ENCODE measurements around the gene SUN1. TPM values are rescaled to one million over a fixed set of nuclear protein-coding genes. Genes with fewer than 3 reads are reported as not detected.

The SUN1 gene
- total and polyA plus RNA-seq, 5 donors from 2014 or later: 46.8 to 90.0 (median 54.4) TPM

DNA sequence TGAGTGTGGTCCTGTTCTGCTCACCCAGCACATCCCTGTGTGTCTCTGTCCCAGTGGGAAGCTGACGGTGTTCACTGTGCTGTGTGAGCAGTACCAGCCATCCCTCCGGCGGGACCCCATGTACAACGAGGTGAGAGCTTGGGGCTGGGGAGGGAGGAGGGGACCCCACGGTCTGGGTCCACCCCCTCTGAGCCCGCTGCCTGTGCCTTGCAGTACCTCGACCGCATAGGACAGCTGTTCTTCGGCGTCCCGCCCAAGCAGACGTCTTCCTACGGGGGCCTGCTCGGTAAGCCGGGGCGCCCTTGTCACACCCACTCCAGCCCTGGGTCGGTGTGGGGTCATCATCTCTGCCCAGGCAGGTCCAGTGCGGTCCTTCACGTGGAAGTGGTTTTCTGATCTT lies 61.4 kb downstream of the SUN1 start:
- DNase-seq: no peak
- H3K4me3 Mint-ChIP-seq: no peak overlapping the region
- no peak overlapping the region for H3K27ac Mint-ChIP-seq
- H3K36me3 ChIP-seq (ENCODE audit: control insufficient read depth, insufficient read depth, low read length): peaks cover 68% of the 10 kb centered on the region
- no peak overlapping the region for H3K27ac ChIP-seq (ENCODE audit: insufficient read depth, low read length, poor library complexity, severe bottlenecking)
- no peaks in the 10 kb centered on the region for H3K27me3 ChIP-seq (ENCODE audit: control insufficient read depth, insufficient read depth, low read length)
- H3K4me3 ChIP-seq (ENCODE audit: low read depth, low read length): no peak overlapping the region
- peaks cover 21% of the 10 kb centered on the region for H3K36me3 Mint-ChIP-seq
- no peaks in the 10 kb centered on the region for H3K9me3 ChIP-seq (ENCODE audit: control insufficient read depth in 2 of 2, low read length in 2 of 2)
- ATAC-seq (ENCODE audit: low read depth in 2 of 2): no peak
- H3K4me1 Mint-ChIP-seq: peaks cover 0 to 4% (median 0%) of the 10 kb centered on the region in 4 donors
- no peaks in the 10 kb centered on the region for H3K4me1 ChIP-seq (ENCODE audit: control insufficient read depth, insufficient read depth, low read length, poor library complexity, severe bottlenecking)
- no peaks in the 10 kb centered on the region for H3K9me3 Mint-ChIP-seq
- no peaks in the 10 kb centered on the region for H3K27me3 Mint-ChIP-seq

DNA sequence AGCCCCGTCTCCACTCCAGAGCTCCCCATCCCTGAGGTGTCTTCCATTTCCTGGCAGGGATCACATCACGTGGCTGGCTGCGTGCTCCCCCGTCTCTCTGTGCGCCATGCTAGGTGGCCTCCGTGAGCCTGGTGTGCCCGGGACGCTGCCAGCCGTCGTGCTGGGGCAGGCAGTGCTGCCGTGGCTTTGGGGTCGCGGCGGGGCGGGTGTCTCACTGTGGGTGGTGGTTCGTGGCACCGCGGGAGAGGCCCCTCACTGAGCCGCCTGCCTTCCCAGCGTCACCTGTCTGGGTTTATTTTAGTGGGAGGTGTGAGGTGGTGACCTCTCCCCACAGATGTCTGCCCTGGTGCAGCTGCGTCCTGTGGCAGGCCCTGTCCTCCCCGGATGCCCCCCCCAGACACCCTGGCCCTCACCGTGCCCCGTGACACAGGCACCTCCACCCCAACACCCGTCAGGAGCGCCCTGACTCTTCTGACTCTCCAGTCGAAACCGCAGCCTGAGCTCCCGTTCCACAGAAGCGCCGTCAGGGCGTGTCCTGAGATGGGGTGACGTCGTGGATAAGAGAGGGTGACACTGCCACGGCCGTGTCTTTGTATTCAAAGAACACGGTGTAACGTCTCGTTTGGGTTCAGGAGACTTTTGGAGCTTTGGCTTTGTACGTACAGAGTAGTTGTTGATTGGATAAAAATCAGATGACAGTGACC lies 62.0 kb downstream of the SUN1 start:
- H3K27me3 ChIP-seq (ENCODE audit: control insufficient read depth, insufficient read depth, low read length): no peaks in the 10 kb centered on the region
- H3K4me1 Mint-ChIP-seq: peaks cover 0 to 4% (median 0%) of the 10 kb centered on the region in 4 donors
- no peaks in the 10 kb centered on the region for H3K9me3 Mint-ChIP-seq
- peaks cover 61% of the 10 kb centered on the region for H3K36me3 ChIP-seq (ENCODE audit: control insufficient read depth, insufficient read depth, low read length)
- H3K27ac ChIP-seq (ENCODE audit: insufficient read depth, low read length, poor library complexity, severe bottlenecking): no peak overlapping the region
- ATAC-seq (ENCODE audit: low read depth in 2 of 2) (no peak), DNase-seq (no peak)
- H3K27me3 Mint-ChIP-seq: no peaks in the 10 kb centered on the region
- no peak overlapping the region for H3K27ac Mint-ChIP-seq
- no peak overlapping the region for H3K4me3 ChIP-seq (ENCODE audit: low read depth, low read length)
- no peaks in the 10 kb centered on the region for H3K9me3 ChIP-seq (ENCODE audit: control insufficient read depth in 2 of 2, low read length in 2 of 2)
- peaks cover 21% of the 10 kb centered on the region for H3K36me3 Mint-ChIP-seq
- no peak overlapping the region for H3K4me3 Mint-ChIP-seq
- H3K4me1 ChIP-seq (ENCODE audit: control insufficient read depth, insufficient read depth, low read length, poor library complexity, severe bottlenecking): no peaks in the 10 kb centered on the region

DNA sequence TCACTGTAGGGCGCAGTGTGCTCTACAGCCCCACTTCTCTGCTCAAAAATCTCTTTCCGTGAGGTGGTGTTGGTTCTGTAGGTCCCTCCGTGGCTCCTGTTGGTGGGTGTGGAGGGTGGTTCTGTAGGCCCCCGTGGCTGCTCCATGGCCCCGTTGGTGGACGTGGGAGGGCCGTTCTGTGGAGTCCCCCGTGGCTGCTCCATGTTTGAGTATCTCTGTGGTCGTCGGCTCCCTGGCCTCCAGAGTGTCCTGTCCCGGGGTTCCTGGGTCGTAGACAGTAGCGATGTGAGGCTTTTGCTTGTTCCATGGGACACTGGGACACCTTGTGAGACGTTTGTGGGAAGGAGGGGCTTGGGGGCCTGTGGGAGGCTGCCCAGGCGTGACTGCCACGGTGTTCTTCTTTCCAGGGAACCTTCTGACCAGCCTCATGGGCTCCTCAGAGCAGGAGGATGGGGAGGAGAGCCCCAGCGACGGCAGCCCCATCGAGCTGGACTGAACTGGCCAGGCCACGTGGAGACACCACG lies 62.7 kb downstream of the SUN1 start:
- ATAC-seq (ENCODE audit: low read depth in 2 of 2): no peak
- Mint-ChIP-seq H3K9me3 (no peaks in the 10 kb centered on the region), H3K27me3 (no peaks in the 10 kb centered on the region), H3K27ac (no peak overlapping the region), H3K4me1 (peaks cover 0 to 4% (median 0%) of the 10 kb centered on the region in 4 donors), H3K4me3 (no peak overlapping the region), H3K36me3 (peaks cover 21% of the 10 kb centered on the region)
- Histone ChIP-seq H3K27ac (ENCODE audit: insufficient read depth, low read length, poor library complexity, severe bottlenecking) (no peak overlapping the region), H3K4me1 (ENCODE audit: control insufficient read depth, insufficient read depth, low read length, poor library complexity, severe bottlenecking) (no peaks in the 10 kb centered on the region), H3K36me3 (ENCODE audit: control insufficient read depth, insufficient read depth, low read length) (peaks cover 61% of the 10 kb centered on the region), H3K27me3 (ENCODE audit: control insufficient read depth, insufficient read depth, low read length) (no peaks in the 10 kb centered on the region), H3K9me3 (ENCODE audit: control insufficient read depth in 2 of 2, low read length in 2 of 2) (no peaks in the 10 kb centered on the region), H3K4me3 (ENCODE audit: low read depth, low read length) (no peak overlapping the region)
- DNase-seq: no peak

DNA sequence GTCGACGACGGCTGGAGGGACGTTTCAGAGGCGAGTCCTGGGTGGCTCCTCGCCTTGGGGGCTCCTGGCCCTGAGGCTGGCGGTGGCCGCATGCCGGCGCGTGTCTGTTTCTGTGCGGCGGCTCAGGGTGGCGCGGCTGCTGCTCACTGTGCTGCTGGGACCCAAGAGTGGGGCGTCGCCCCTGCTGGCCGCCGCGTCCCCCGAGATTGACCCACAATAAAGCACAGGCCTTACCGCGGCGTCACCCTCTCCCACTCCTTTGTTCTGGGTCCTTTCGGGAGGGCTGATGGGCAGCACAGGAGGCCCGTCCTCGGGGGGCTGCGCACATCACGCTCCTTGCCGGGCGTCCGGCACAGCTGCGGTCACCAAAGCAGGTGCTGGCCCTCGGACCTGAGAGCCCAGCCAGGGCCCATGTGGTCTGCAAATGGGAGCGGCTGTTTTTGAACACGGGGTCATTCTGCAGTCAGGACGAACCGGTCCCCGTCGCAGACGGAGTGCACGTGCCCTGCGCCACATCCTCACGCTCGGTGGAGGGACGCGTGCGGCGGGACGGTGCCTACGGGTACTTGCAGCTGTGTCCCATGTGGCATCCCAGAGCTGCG lies 63.3 kb downstream of the SUN1 start:
- no peaks in the 10 kb centered on the region for H3K4me1 ChIP-seq (ENCODE audit: control insufficient read depth, insufficient read depth, low read length, poor library complexity, severe bottlenecking)
- ATAC-seq (ENCODE audit: low read depth in 2 of 2): no peak
- no peak overlapping the region for H3K27ac Mint-ChIP-seq
- H3K36me3 ChIP-seq (ENCODE audit: control insufficient read depth, insufficient read depth, low read length): peaks cover 58% of the 10 kb centered on the region
- peaks cover 21% of the 10 kb centered on the region for H3K36me3 Mint-ChIP-seq
- no peaks in the 10 kb centered on the region for H3K27me3 ChIP-seq (ENCODE audit: control insufficient read depth, insufficient read depth, low read length)
- H3K27me3 Mint-ChIP-seq: no peaks in the 10 kb centered on the region
- H3K4me1 Mint-ChIP-seq: peaks cover 0 to 4% (median 0%) of the 10 kb centered on the region in 4 donors
- DNase-seq: no peak
- no peak overlapping the region for H3K4me3 ChIP-seq (ENCODE audit: low read depth, low read length)
- no peaks in the 10 kb centered on the region for H3K9me3 Mint-ChIP-seq
- no peak overlapping the region for H3K4me3 Mint-ChIP-seq
- no peak overlapping the region for H3K27ac ChIP-seq (ENCODE audit: insufficient read depth, low read length, poor library complexity, severe bottlenecking)
- H3K9me3 ChIP-seq (ENCODE audit: control insufficient read depth in 2 of 2, low read length in 2 of 2): no peaks in the 10 kb centered on the region

DNA sequence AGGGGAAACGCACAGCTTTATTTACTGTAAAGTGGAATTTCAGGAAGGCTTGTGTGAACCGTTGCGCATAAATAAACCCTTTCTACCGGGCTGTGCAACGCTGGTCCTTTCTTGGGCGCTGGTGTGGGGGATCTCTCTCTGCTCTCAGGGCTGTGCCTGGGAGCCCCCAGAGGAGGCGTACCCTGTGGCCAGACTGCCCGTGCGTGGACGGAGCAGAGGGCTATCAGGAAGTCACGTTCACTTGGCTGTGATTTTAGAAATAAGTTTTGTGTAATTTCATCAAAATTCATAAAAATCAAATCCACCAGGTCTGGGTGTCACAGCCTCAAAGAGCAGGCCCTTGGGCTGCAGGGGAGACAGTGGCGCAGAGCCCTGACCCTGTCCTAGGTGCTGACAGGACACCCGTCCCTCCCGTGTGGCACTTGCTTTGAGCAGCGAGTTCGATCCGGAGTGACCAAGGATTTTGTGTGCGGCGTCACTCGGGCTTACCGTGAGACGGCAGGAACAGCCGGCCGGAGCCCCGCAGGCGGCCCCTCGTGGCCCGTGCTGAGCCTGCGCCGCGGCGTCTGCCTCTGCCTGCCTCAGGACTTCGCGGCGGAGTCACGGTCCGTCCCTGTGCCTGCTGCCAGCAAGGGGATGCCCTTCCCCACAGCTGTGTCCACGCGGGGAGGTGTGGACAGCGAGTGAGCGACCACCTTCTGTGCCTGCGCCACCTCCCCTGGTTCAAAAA lies 64.2 kb downstream of the SUN1 start:
- Mint-ChIP-seq H3K4me3 (no peak overlapping the region), H3K27ac (no peak overlapping the region), H3K4me1 (peaks cover 0 to 4% (median under 1%) of the 10 kb centered on the region in 4 donors), H3K36me3 (peaks cover 21% of the 10 kb centered on the region), H3K27me3 (no peaks in the 10 kb centered on the region), H3K9me3 (no peaks in the 10 kb centered on the region)
- no peaks in the 10 kb centered on the region for H3K27me3 ChIP-seq (ENCODE audit: control insufficient read depth, insufficient read depth, low read length)
- H3K4me3 ChIP-seq (ENCODE audit: low read depth, low read length): no peak overlapping the region
- H3K9me3 ChIP-seq (ENCODE audit: control insufficient read depth in 2 of 2, low read length in 2 of 2): no peaks in the 10 kb centered on the region
- H3K27ac ChIP-seq (ENCODE audit: insufficient read depth, low read length, poor library complexity, severe bottlenecking): no peak overlapping the region
- peaks cover 49% of the 10 kb centered on the region for H3K36me3 ChIP-seq (ENCODE audit: control insufficient read depth, insufficient read depth, low read length)
- no peak for ATAC-seq (ENCODE audit: low read depth in 2 of 2)
- no peak for DNase-seq
- H3K4me1 ChIP-seq (ENCODE audit: control insufficient read depth, insufficient read depth, low read length, poor library complexity, severe bottlenecking): no peaks in the 10 kb centered on the region

DNA sequence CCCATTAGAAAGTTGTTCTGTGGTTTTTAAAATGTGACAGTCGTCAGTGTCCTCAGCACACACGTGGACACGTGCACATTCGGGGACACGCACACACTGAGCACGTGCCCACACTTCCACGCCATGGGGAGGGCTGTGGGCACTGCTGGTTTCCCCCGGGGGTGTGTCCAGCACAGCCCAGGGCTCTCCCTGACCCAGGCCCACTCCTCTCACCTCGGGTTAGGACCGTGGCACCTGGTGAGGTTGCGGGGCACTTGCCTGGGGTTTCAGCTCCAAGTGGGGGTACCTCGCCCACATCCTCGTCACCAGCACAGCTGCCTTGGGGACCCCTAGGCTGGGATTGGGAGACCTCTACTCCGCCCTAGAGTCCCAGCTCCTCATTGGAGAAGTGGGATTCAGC lies 64.8 kb downstream of the SUN1 start:
- Histone ChIP-seq H3K36me3 (ENCODE audit: control insufficient read depth, insufficient read depth, low read length) (peaks cover 43% of the 10 kb centered on the region), H3K27me3 (ENCODE audit: control insufficient read depth, insufficient read depth, low read length) (no peaks in the 10 kb centered on the region), H3K4me3 (ENCODE audit: low read depth, low read length) (no peak overlapping the region), H3K4me1 (ENCODE audit: control insufficient read depth, insufficient read depth, low read length, poor library complexity, severe bottlenecking) (no peaks in the 10 kb centered on the region), H3K27ac (ENCODE audit: insufficient read depth, low read length, poor library complexity, severe bottlenecking) (no peak overlapping the region), H3K9me3 (ENCODE audit: control insufficient read depth in 2 of 2, low read length in 2 of 2) (no peaks in the 10 kb centered on the region)
- no peak for ATAC-seq (ENCODE audit: low read depth in 2 of 2)
- Mint-ChIP-seq H3K9me3 (no peaks in the 10 kb centered on the region), H3K27ac (no peak overlapping the region), H3K27me3 (no peaks in the 10 kb centered on the region), H3K4me3 (no peak overlapping the region), H3K36me3 (peaks cover 21% of the 10 kb centered on the region), H3K4me1 (peaks cover 0 to 4% (median under 1%) of the 10 kb centered on the region in 4 donors)
- DNase-seq: no peak

DNA sequence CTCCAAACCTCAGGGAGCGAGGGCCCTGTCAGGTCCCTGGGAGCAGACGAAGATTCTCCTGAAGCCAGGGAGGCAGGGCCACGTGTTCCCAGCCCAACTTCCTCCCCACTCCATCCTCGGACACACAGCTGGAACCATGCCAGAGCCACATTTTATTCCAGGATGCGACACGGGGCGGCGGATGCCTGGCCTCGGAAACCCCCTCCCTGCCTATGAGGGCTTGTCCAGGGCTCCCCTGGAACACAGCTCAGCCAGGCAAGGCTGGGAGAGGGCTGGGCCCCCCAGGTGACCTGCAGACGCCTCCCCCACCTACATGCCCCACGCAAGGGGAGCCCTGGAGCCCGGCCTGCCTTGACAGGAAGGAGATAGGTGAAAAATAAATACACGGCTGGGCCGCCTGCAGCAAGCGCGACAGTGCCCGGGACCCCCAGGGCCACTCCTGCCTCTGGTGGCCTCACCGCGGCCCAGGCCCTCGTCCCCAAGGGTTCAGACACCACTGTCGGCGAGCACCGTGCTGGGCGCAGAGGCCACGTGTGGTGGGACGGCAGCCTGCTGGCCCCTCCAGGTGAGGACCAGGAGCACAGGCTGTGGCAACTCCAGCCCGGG lies 65.6 kb downstream of the SUN1 start:
- peaks cover 18% of the 10 kb centered on the region for H3K36me3 Mint-ChIP-seq
- H3K4me1 Mint-ChIP-seq: peaks cover 0 to 4% (median under 1%) of the 10 kb centered on the region in 4 donors
- H3K4me3 Mint-ChIP-seq: no peak overlapping the region
- Histone ChIP-seq H3K4me3 (ENCODE audit: low read depth, low read length) (no peak overlapping the region), H3K36me3 (ENCODE audit: control insufficient read depth, insufficient read depth, low read length) (peaks cover 35% of the 10 kb centered on the region), H3K4me1 (ENCODE audit: control insufficient read depth, insufficient read depth, low read length, poor library complexity, severe bottlenecking) (no peaks in the 10 kb centered on the region), H3K27me3 (ENCODE audit: control insufficient read depth, insufficient read depth, low read length) (no peaks in the 10 kb centered on the region), H3K27ac (ENCODE audit: insufficient read depth, low read length, poor library complexity, severe bottlenecking) (no peak overlapping the region), H3K9me3 (ENCODE audit: control insufficient read depth in 2 of 2, low read length in 2 of 2) (no peaks in the 10 kb centered on the region)
- H3K27ac Mint-ChIP-seq: no peak overlapping the region
- no peak for DNase-seq
- no peaks in the 10 kb centered on the region for H3K27me3 Mint-ChIP-seq
- H3K9me3 Mint-ChIP-seq: peaks cover 0 to 1% (median 0%) of the 10 kb centered on the region in 7 donors
- ATAC-seq (ENCODE audit: low read depth in 2 of 2): no peak
